Adrenal gland (tissue), 12 donors: Measurements from ENCODE around the gene MAGI2. TPM values are rescaled to one million over a fixed set of nuclear protein-coding genes. Genes with fewer than 3 reads are reported as not detected.

ENCODE experiments used
- DNase-seq, 7 donors: peaks; one replicate each; pipeline ENCODE4 v3.0.0-alpha.2; 2019 to 2020
- H3K27ac ChIP-seq, 5 donors: fragments of 200-600 bp; sonication (generic) in 4 of 5; 1 replicate in 3 of 5; 2 replicates in 2 of 5; pipeline versions ENCODE4 v1.5.1 to v1.8.0; 2016 to 2020; ENCODE audit warnings: mild to moderate bottlenecking in 1 of 5
- H3K27me3 ChIP-seq: fragments of 200-600 bp; 2 replicates; pipeline ENCODE4 v1.8.0; 2021
- H3K36me3 ChIP-seq, 2 donors: fragments of 200-600 bp; replicated peaks in 1 of 2; 1 replicate in 1 of 2; 2 replicates in 1 of 2; pipeline versions ENCODE4 v1.5.1 to v1.8.0; 2018 to 2022
- H3K4me1 ChIP-seq, 2 donors: fragments of 200-600 bp; replicated peaks in 1 of 2; 1 replicate in 1 of 2; 2 replicates in 1 of 2; pipeline versions ENCODE4 v1.5.1 to v1.8.0; 2018 to 2021
- H3K4me3 ChIP-seq, 4 donors: fragments of 200-600 bp; sonication (generic) in 3 of 4; one replicate each; pipeline ENCODE4 v1.5.1; 2016 to 2018
- H3K9me3 ChIP-seq, 3 donors: fragments of 200-600 bp; sonication (generic) in 1 of 3; replicated peaks in 1 of 3; 1 replicate in 2 of 3; 2 replicates in 1 of 3; pipeline versions ENCODE4 v1.5.1 to v1.8.0; 2016 to 2021
- CTCF ChIP-seq, 6 experiments: fragments of 450-650 bp in 4 of 6; fragments of 200-600 bp in 2 of 6; sonication (generic) in 1 of 6; IDR thresholded peaks; 1 replicate in 5 of 6; 2 replicates in 1 of 6; pipeline versions ENCODE4 v1.5.1 to v1.8.0; 2016 to 2021; ENCODE audit warnings: antibody characterized with exemption in 6 of 6, mild to moderate bottlenecking in 2 of 6, moderate library complexity in 1 of 6
- POLR2A ChIP-seq, 2 donors: fragments of 450-650 bp; IDR thresholded peaks; one replicate each; pipeline ENCODE4 v1.6.1; 2017; ENCODE audit warnings: antibody characterized with exemption in 2 of 2, mild to moderate bottlenecking in 2 of 2, moderate library complexity in 1 of 2
- whole genome bisulfite sequencing, 4 donors: extraction: QIAGEN DNeasy Blood & Tissue Kit in 2 of 4; methylation state at CpG; one replicate each; pipeline versions ENCODE4 v1.1.5 to v1.1.7; 2013 to 2017; 5-methylcytosine and 5-hydroxymethylcytosine counted together
- intact Hi-C, 2 donors: fragments of 100-400 bp; cut with DNase I; formaldehyde crosslinking; loops; one replicate each; pipeline versions ENCODE4 v1.14.1 to v1.15.0; 2022 to 2023
- polyA plus RNA-seq, 3 donors: library from polyadenylated mRNA; stranded (reverse); fragments of 200-250 nt in 2 of 3; fragments of 350-450 nt in 1 of 3; fragmentation: Illumina TruSeq in 1 of 3; extraction: RNeasy Lipid Tissue Mini Kit (QIAGEN cat#74804) in 1 of 3; gene quantifications; one replicate each; pipeline ENCODE4 v1.2.3, GENCODE V29; 2013 to 2014
- total RNA-seq, 9 donors: library from RNA; depleted of rRNA in 4 of 9; stranded (reverse); fragments of >200 nt in 4 of 9; fragments of 120-200 nt in 1 of 9; fragmentation: NEBNext Ultra II Directional in 1 of 9; extraction: Animal tissue kit (Norgen Biotek cat#: 25700) in 1 of 9; gene quantifications; one replicate each; pipeline versions ENCODE4 v1.1.0 to v1.2.4, GENCODE V29; 2013 to 2023
- donor health status: healthy with polysubstance abuse.
- donor health status: Bipolar disorder and iron deficiency.
- donor health status: DM: yes; HTN: yes; CAD: no.
- donor health status: DM: no; HTN: no; CAD: no.
- donor health status: DM: no; HTN: no; CAD: no.
- donor health status: DM: yes; HTN: yes; CAD: no.

Gene MAGI2
- total and polyA plus RNA-seq, 12 donors: 3.2 to 37.1 (median 17.1) TPM

- peaks cover 0 to 5% (median 0%) of the 10 kb centered on the region in 3 donors for H3K9me3 ChIP-seq
- intact Hi-C loops: no loop called here
- H3K4me3 ChIP-seq: no peak overlapping the region
- no peaks in the 10 kb centered on the region for H3K4me1 ChIP-seq
- 77 to 84% (median 83%) methylated on average over 5 of the region's 5 CpGs for WGBS, 4 donors
- no peak overlapping the region for H3K27ac ChIP-seq
- no peaks in the 10 kb centered on the region for H3K27me3 ChIP-seq
- DNase-seq: no peak
- TF ChIP-seq POLR2A (IDR thresholded peaks at IDR 0.05): no peak
- TF ChIP-seq CTCF (IDR thresholded peaks at IDR 0.05): no peak
- no peaks in the 10 kb centered on the region for H3K36me3 ChIP-seq
Measured at GRCh38 chr7:78749052-78749746, 704.3 kb downstream of the MAGI2 start.

GRCh38 chr7:78747592-78747991 is 705.9 kb downstream of the MAGI2 start:
- no peaks in the 10 kb centered on the region for H3K36me3 ChIP-seq
- H3K9me3 ChIP-seq: no peaks in the 10 kb centered on the region
- intact Hi-C loops: no loop called here
- no peak overlapping the region for H3K27ac ChIP-seq
- H3K4me1 ChIP-seq: no peaks in the 10 kb centered on the region
- no peak for DNase-seq
- TF ChIP-seq POLR2A (IDR thresholded peaks at IDR 0.05) (no peak), CTCF (IDR thresholded peaks at IDR 0.05) (no peak)
- no peak overlapping the region for H3K4me3 ChIP-seq
- no peaks in the 10 kb centered on the region for H3K27me3 ChIP-seq
- 73 to 78% (median 75%) methylated on average over 3 of the region's 3 CpGs for WGBS, 4 donors

- DNase-seq: no peak
- intact Hi-C loops: no loop called here
- WGBS, 4 donors: 69 to 85% (median 83%) methylated on average over 2 of the region's 2 CpGs
- no peaks in the 10 kb centered on the region for H3K27me3 ChIP-seq
- H3K36me3 ChIP-seq: no peaks in the 10 kb centered on the region
- TF ChIP-seq CTCF (IDR thresholded peaks at IDR 0.05) (no peak), POLR2A (IDR thresholded peaks at IDR 0.05) (no peak)
- H3K27ac ChIP-seq: no peak overlapping the region
- no peak overlapping the region for H3K4me3 ChIP-seq
- no peaks in the 10 kb centered on the region for H3K9me3 ChIP-seq
- H3K4me1 ChIP-seq: no peaks in the 10 kb centered on the region
Measured at GRCh38 chr7:78746301-78746700, 707.2 kb downstream of the MAGI2 start.

- 82 to 94% (median 89%) methylated on average over 1 of the region's 1 CpG for WGBS, 4 donors
- H3K9me3 ChIP-seq: no peaks in the 10 kb centered on the region
- intact Hi-C loops: no loop called here
- TF ChIP-seq POLR2A (IDR thresholded peaks at IDR 0.05) (no peak), CTCF (IDR thresholded peaks at IDR 0.05) (no peak)
- H3K27ac ChIP-seq: no peak overlapping the region
- H3K27me3 ChIP-seq: no peaks in the 10 kb centered on the region
- H3K36me3 ChIP-seq: no peaks in the 10 kb centered on the region
- no peak for DNase-seq
- H3K4me3 ChIP-seq: no peak overlapping the region
- H3K4me1 ChIP-seq: no peaks in the 10 kb centered on the region
Measured at GRCh38 chr7:78742694-78743093, 710.8 kb downstream of the MAGI2 start.
